ENCODE data around the gene DOCK4.

The DOCK4 gene

DNA sequence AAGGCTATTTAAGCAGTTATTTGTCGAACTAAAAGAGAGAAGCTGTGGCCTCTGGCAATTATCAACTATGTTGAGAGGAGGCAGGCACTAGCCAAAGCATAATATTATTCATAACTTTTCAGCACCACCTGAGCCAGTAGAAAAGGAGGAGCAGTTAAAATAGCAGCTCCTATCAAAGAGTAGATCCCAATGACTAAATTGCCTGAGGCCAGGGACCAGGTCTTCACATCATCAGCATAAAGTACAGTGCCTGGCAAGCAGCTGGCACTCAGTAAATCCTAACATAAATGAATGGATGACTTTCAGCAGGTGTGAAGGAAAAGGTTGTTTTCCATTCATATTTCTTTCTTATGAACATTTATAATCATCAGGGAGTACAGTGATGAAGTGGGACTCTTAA lies 334.9 kb downstream of the DOCK4 start:
- no peak for DNase-seq

DNA sequence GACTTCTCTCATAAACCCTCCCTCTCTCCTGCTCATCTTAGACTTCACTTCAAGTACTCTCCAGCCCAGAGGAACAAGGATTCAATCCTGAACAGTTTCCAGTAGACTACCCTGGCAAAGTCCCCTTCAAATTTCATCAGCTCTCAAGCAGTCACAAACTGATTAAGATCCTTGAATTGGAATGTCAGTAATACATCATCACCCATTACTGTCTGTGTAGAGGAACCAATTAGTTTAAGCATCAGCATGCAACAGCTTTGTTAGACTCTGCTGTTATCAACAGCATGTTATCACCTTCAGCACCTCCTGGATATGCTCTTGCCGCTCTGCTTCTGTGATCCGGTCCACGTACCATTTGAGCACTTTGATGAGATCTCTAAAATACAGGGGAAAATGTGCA lies 336.9 kb downstream of the DOCK4 start:
- no peak for DNase-seq

DNA sequence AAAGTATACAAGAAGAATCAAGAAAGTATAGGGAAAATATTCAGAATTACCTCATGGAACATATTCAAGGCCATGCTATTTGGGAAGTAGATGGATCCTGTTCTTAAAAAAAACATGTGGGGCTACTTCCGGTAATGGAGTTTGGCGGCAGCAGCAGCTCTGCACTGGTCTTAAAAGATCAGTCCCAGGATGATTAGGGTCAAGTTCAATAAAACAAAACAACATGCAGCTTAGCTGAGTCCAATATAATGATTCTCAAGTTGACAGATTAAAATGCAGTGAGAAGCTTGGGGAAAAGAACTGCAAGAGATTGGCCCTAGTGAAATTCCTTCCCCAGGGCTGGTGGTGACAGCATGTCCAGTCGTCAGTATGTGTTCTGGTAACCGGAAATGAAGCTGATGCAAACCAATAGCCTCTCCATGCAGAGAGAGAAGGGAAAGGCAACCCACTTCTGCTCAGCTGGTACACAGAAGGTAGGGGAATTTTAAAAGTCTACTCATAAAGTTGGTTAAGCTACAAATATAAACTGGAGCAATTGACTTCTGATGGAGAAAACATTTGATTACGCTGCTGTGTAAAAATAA lies 338.8 kb downstream of the DOCK4 start:
- DNase-seq = no peak

DNA sequence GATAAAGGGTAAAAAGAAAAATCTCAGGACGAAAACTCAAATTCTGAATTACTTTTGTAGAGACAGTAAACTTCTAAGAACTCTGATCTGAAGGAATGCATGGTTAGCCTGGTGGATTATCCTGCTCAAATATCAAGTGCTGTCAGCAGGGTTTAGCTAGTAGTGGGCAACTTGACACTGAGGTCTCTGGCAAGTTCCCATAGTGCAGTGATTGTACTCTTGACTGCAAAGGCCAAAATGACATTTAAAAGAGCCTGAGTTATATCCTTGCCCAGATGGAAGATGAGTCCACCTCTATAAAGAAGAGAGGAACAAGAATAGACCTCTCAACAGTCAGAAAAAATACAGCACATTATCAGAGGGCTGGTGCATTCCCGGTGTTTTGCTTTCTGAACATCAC lies 339.4 kb downstream of the DOCK4 start:
- DNase-seq = no peak

GRCh38 chr7:111865430-111865829 lies 340.8 kb downstream of the DOCK4 start:
- DNase-seq = no peak

- no peak for DNase-seq
Measured at GRCh38 chr7:111864291-111864976, 341.8 kb downstream of the DOCK4 start.

DNA sequence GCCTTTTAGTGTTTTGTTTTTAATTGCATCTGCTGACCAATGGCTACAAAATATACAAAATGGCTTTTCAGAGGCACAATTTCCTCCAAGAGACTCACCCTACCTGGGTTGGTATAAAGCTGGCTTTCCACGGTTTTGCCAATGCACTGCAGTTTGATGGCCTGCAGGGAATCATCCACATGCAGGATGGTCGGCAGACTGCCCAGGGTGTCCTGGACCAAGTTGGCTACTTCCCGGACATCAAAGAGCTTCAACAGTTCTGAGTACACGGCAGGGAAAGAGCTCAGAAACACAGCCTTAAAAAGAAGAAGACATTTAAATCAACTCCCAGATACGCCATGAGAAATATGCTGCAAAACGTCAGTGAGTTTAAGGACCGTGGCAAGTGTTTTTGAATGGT lies 342.9 kb downstream of the DOCK4 start:
- no peak for DNase-seq

- no peak for DNase-seq
Measured at GRCh38 chr7:111860248-111860647, 346.0 kb downstream of the DOCK4 start.

DNA sequence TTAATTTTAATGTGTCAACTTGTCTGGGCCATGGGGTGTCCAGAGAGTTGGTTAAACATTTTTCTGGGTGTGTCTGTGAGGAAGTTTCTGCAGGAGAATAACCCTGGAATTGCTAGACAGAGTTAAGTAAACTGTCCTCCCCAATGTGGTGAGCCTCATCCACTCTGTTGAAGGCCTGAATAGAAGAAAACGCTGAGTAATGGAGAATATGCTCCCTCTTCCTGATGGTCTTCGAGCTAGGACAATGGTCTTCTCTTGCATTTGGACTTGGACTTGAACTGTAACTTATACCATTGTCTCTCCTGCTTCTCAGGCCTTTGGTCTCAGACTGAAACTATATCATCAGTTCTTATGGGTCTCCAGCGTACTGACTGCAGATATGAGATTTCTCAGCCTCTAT lies 347.9 kb downstream of the DOCK4 start:
- DNase-seq = no peak

GRCh38 chr7:111855842-111856227 lies 350.4 kb downstream of the DOCK4 start:
- no peak for DNase-seq

- no peak for DNase-seq
Measured at GRCh38 chr7:111855161-111855841, 350.9 kb downstream of the DOCK4 start.

GRCh38 chr7:111853201-111853990 lies 352.8 kb downstream of the DOCK4 start:
- no peak for DNase-seq

DNA sequence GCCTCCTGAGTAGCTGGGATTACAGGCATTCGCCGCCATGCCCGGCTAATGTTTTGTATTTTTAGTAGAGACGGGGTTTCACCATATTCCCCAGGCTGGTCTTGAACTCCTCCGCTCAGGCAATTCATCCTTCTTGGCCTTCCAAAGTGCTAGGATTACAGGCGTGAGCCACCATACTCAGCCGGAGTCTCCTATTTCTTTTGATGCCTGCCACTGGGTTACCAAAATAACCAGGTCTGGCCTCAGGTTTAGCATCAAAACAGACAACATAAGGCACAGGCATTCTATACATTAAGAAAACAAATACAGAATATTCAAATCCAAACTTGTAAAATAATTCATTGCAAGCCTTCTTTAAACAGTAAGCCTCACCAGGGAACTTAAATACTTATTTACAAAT lies 354.1 kb downstream of the DOCK4 start:
- DNase-seq = no peak

- DNase-seq = no peak
Measured at GRCh38 chr7:111846898-111847297, 359.3 kb downstream of the DOCK4 start.

DNA sequence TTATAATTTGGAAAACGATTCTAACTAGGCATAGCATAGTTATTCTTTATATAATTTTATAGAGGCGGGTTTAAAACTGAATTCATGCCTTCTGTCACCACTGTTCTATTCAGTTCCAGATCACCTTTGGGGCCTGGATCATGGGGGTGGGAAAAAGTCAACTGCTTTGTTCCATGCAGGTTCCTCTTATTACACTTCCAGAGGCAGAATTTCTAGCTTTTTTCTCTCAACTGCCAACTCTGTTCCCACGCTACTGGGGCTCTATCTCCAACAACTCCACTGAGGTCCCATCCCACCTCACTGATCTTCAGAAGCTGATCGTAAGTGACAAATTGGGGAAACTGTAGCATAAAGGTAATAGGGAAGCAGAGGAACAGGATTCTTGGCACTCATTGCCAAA lies 360.3 kb downstream of the DOCK4 start:
- no peak for DNase-seq

DNA sequence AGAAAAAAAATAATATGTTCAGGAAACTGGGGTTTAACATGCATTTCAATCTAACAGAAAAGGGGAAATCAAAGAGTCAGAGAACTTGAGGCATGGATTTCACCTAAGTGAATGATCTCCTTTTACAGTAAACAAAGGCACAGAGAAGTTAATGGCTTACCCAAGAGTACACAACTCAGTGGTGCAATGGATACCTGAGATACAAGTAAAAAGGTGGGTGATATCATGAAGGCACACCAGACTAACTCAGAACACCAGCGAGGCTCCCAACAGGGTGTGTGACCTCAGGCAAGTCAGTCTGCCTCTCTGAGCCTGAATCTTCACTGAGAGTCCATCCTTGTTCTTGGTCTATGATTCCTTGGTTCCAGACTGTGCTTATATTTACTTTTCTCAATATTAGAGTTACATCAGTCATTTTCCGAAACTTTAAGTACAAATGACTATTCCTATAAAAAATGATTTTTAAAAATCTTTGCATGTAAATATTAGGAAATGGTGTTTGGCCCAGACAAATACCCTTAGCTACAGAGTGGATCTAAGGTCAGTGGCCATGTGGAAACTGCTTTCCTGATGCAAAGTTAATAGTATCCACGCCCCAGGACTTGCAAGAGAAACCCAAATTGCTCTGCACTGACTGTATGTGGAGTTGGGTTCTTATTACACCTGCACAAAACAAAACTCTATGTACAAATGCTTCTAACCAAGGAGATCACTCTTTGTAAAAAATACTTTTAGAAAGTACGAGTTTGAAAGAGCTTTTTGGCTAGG lies 361.1 kb downstream of the DOCK4 start:
- DNase-seq = no peak

DNA sequence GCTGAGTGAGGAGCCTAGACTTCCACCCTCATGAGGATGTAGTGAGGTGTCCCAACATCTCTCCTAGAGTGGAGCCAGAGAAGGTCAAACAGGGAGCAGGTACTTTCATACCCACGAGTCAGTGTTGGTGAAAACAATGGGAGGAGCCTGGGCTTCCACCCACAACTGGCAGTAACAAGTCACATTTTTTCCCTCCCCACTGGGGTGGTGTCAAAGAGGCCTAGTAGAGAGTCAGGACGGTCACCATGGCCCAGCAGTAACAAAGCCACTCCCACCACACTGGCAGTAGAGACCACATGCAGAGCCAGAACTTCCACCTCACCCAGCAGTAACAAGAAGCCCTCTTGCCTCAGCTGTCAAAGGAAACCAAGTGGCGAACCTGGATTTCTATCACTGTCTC lies 363.7 kb downstream of the DOCK4 start:
- no peak for DNase-seq

GRCh38 chr7:111841596-111842205 lies 364.5 kb downstream of the DOCK4 start:
- no peak for DNase-seq

GRCh38 chr7:111840528-111840927 lies 365.7 kb downstream of the DOCK4 start:
- no peak for DNase-seq

DNA sequence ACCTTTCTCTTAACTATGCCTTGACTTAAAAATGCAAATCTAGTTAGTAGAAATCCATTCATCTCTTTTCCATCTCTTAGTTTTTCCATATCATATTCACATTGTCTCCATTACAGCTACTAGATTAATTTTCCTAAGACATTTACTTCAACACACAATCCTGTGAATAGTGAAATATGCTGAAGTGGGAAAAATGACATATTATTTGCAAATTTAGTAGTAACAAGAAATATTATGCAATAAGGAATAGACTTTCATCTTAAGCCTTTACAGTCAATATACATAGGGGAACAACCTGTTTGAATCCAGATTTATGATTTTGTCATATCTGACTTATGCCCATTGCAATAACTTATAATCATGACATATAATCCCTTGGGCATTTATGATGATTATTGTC lies 366.9 kb downstream of the DOCK4 start:
- DNase-seq = no peak

GRCh38 chr7:111836592-111836991 lies 369.6 kb downstream of the DOCK4 start:
- DNase-seq = no peak

DNA sequence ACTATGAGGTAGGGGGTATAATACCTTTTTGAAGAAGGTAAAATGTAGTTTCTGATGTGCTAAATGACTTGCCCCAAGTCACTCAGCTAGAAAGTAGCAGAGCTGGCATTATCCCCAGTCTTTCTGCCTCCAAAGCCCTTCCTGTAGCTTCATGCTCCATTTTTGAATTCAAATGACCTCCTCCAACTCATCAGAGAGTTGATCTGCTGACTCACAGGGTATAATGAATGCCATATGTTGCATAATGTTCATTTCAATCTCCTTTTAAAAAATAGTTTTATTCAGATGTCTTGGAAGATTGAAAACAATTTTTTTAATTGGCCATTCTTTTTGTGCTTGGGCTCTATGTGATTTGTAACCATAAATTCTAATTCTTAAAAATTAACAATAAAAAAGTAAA lies 371.1 kb downstream of the DOCK4 start:
- DNase-seq = no peak

All from right forelimb (tissue), 1 donor.